Prostate gland (tissue), 2 donors: ENCODE measurements around the gene GZMB.

Source experiments
- POLR2A ChIP-seq: fragments of 450-650 bp; IDR thresholded peaks from one replicate; pipeline ENCODE4 v1.6.1; 2016; ENCODE audit warnings: antibody characterized with exemption, mild to moderate bottlenecking
- POLR2AphosphoS5 ChIP-seq: sonication (generic); formaldehyde crosslinking; IDR thresholded peaks from one replicate; pipeline ENCODE4 v1.6.1; 2017; ENCODE audit warnings: antibody characterized with exemption
- TF ChIP-seq, protein P1 (sequence below), 4 experiments: fragments of 200-600 bp in 2 of 4; fragments of 450-650 bp in 2 of 4; sonication (generic) in 2 of 4; IDR thresholded peaks; 1 replicate in 3 of 4; 2 replicates in 1 of 4; pipeline ENCODE4 v1.5.1; 2016 to 2019; ENCODE audit warnings: antibody characterized with exemption in 4 of 4, mild to moderate bottlenecking in 2 of 4, moderate library complexity in 2 of 4

DNA sequence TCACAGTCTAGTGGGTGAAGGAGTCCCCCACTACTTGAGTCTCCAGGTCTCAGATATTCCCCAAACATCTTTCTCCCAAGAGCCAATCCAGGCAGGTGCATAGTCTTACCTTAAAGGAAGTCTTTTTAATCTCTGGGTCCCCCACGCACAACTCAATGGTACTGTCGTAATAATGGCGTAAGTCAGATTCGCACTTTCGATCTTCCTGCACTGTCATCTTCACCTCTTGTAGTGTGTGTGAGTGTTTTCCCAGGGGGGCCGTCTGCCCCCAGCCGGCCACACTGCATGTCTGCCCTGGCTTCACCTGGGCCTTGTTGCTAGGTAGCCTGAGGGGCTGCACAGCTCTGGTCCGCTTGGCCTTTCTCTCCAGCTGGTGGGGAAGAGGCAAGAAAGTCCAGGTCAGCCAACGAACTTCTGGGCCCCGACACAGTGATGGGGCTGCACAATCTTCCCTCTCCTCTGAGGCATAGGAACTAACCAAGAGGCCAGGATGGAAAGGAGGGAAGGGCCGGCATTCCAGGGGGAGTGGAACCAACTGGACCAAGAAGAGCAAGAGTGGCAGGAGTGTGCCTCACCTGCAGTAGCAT is 2.1 kb downstream of the GZMB start:
- TF ChIP-seq POLR2A (no peak), POLR2AphosphoS5 (no peak)
- TF ChIP-seq, protein P1, sequence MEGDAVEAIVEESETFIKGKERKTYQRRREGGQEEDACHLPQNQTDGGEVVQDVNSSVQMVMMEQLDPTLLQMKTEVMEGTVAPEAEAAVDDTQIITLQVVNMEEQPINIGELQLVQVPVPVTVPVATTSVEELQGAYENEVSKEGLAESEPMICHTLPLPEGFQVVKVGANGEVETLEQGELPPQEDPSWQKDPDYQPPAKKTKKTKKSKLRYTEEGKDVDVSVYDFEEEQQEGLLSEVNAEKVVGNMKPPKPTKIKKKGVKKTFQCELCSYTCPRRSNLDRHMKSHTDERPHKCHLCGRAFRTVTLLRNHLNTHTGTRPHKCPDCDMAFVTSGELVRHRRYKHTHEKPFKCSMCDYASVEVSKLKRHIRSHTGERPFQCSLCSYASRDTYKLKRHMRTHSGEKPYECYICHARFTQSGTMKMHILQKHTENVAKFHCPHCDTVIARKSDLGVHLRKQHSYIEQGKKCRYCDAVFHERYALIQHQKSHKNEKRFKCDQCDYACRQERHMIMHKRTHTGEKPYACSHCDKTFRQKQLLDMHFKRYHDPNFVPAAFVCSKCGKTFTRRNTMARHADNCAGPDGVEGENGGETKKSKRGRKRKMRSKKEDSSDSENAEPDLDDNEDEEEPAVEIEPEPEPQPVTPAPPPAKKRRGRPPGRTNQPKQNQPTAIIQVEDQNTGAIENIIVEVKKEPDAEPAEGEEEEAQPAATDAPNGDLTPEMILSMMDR (IDR thresholded peaks at IDR 0.05), result no peak
